HG03521 (cell line): ENCODE results near the gene STAG3.
"Not testable (repeated sequence)": the region's sequence is repeated elsewhere in the genome, so short reads cannot be mapped to it uniquely, and the experiment has no call there.

Experiments
- ATAC-seq: cut with Tn5 transposase; IDR thresholded peaks from one replicate; pipeline ENCODE4 v1.9.1; 2021; ENCODE audit warnings: mild to moderate bottlenecking, moderate library complexity; ENCODE audit not compliant: unreplicated experiment

The STAG3 gene

DNA sequence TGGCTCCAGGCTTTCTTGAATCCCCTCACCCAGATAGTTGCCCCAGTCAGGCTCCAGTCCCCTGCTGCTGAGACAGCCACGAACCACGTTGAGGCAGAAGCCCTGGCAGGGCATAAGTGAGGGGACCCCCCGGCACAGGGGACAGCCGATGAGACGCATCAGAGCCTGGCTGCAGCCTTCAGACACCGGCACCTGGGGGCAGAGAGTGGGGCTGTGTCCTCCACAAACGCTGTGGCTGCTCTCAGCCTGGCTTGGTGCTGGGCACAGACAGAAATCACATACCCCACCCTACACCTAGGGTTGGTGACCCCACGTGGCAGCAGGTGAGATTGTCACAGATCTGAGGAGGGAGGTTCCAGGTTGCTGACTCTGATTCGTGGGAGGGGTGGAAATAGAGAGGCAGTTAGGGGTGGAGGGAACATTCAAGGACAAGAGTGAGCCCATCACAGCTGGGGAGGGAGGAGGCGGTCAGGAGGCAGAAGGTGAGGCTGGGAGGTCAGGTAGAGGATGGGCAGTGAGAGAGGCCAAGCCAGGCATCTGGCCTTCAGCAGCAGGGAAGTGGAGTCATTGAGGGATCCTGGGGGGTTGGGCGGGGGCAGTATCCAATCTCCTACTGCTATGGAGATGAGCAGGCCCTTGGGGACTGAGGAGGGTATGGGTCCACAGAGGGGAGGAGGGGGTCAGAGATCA lies 3.8 kb upstream of the STAG3 start:
- no peak for ATAC-seq

DNA sequence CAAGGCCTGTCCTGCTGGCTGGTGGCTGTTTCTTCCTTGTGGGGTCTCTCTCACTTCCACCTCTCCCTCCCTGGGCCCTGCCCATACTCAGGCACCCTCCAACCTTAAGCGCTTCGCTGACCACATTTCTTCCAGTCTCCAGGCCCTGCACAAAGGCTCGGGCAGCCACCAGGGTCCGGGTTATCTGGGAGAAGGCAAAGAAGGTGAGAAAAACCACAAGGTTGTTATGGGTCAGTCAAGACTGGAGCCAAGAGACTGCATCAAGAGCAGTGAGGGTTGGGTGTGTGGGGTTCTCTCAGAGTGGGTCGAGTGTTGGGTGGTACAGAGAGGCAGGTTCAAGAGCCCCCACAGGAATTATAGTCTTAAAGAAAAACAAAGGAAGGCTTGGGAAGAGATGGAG lies 3.1 kb upstream of the STAG3 start:
- ATAC-seq = no peak

DNA sequence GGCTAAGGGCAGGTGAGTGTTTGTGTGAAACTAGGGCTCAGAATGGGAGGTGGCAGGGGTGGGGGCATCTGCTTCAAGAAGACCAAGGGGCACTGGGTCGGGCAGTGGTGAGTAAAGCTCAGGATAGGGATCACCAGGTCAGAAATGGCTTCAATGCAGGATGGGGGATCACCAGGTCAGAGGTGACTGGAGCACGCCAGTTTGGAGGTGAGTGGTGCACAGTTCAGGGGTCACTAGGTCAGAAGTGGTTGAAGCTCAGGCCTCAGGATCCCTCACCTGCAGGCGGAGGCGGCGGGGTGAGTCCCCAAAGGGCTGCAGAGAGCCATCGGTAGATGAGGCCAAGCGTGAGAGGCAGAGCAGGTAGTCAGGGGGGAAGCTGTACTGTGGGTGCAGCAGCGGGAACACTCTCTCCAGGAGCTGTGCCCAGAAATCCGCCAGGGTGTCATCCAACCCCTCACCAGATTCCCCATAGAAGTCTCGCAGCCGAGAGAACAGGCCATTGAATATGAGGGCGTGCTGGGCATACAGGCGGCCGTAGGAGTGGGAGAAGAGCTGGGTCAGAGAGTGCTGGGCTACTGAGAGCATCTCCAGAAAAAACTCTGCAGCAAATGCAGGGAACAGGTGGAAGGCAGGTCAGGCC lies 2.3 kb upstream of the STAG3 start:
- no peak for ATAC-seq

DNA sequence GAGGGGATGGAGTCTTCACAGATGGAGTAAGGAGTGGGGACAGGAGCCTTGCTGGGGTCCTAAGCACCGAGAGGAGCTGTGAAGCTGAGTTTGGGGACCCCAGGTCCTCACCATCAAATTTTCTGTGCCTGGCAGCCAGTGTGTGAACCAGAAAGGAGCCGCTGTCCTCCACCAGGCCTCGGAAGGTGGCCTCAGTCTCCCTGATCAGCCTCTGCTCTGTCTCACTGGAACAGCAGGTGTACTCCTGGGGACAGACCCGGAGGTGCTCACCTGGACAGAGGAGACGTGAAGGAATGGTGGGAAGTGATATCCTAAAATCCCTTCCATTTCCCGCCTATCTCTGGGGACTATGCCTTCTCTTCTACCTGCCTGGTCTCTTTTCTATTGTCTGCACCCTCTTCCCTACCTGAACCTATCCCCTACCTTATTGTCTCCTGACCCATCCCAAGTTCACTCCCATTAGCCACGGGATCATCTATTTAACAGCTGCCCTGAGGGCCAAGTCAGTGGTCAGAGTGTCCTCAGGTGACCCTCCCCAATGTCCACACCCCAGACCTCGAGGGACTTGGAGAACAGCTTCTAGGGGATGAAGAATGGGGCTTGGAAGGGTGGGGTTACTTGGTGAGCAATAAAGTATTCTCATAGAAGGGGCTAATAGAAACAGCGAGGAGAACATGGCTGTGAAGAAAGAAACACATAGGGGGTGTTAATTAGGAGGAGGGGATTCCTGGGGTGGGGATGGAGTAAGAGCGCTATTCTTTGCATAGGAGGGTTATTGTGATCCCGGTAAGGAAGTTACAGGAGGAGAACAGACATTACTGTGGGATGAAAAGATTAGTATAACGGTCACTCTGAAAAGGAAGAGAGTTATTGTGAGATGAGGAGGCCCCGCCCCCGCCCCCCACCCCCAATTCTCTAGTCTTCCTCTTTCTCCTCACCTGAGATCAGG lies 1.3 kb upstream of the STAG3 start:
- no peak for ATAC-seq

DNA sequence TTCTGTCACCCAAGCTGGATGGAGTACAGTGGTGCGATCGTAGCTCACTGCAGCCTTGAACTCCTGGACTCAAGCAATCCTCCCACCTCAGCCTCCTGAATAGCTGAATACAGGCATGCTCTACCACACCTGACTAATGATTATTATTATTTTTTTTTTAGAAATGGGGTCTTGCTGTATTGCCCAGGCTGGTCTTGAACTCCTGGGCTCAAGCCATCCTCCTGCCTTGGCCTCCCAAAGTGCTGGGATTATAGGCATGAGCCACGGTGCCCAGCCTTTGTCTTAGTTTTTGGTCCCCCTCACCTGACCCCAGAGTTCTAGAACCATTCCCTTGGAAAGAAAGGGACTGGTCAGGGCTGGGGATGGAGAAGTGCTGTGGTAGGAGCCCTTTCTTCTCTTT lies 2.4 kb downstream of the STAG3 start:
- not testable (repeated sequence) for ATAC-seq

DNA sequence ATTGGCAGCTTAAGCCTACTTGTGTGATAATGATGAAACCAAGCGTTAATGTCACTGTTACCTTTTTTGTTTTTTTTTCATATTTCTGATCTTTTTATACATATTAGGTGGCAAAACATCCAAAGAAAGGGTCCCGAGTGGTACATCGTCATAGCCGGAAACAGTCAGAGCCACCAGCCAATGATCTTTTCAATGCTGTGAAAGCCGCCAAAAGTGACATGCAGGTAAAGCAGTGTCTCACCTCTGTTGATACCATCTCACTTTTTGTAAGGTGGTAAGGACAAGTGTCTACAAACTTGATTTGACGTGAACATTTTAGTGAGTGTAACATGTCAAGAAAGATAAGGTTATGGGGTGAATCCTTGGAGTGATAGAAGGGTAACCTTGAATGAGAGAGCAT lies 4.9 kb downstream of the STAG3 start:
- not testable (repeated sequence) for ATAC-seq

DNA sequence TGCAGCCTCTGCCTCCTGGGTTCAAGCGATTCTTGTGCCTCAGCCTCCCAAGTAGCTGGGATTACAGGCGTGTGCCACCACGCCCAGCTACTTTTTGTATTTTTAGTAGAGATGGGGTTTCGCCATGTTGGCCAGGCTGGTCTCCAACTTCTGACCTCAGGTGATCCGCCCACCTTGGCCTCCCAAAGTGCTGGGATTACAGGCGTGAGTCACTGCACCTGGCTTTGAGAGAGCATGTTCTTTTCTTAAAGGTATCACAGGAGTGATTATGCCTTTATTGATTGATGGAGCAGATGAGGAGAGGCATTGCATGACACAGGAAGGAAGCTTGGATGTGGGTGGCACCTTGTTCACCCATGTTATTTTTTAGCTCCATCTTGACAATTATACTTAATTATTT lies 5.4 kb downstream of the STAG3 start:
- ATAC-seq = not testable (repeated sequence)

DNA sequence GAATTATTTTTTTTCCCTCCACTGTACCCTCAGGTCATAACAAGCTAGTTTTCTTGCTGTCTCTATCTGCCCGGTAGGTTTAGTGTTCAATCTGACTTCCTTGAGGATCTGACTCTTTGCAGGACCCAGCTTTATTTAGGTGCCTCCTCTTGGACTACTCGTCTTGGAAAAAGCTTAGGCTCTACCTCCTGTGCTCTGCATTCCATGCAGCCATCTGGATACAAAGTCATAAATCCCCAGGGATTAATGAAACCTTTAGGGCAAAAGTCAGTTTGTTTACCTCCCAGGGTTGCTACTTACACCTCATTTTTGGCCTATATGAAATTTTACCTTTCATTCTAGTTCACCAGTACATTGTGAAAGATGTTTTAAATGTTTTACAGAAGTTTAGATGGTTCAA lies 8.0 kb downstream of the STAG3 start:
- no peak for ATAC-seq

DNA sequence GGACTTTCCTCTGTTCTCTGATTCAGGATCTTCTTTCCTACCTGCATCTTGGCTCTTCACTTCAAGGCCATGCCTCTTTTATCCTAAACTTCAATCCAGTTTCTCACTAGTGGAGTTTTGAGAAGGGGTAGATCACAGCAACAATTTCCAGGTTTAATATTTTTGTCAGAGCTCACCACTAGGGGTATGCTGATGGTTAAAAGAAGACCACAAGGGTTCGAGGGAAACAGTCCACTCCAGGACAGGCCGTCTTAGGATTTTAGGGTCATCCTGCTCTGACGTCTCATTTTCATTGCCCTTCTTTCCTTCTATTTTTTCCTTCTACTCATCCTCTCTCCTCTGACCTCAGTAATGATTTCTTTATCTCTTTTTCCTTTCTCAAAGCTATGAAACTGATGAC lies 11.3 kb downstream of the STAG3 start:
- no peak for ATAC-seq

DNA sequence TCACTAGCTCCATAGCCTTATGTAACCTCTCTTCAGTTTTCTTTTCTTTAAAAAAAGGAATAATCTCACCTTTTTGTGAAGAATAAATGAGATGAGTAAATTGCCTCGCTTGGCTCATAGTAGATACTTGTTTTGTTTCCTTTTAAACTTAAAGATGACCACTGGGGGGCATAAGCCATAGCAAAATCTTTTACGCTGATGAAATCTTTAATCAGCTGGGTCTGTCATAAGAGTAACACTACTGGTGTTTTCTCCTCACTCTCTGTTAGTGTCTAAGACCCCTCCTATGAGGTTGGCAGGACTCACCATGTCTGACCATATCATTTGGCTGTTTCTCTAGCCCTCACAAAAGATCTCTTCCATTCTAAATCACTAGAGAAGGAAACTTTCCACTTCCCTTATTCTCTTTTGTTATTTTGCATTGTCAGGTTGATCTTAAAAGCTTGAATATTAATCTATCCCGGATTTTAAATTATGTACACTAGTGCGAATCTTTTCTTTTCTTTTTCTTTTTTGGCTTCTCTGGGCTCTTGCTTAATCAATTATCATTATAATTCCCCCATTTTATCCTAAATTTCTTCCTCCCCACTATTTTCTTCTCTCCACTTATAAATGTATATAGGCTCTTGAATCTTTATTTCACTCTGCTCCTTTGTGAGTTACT lies 12.5 kb downstream of the STAG3 start:
- ATAC-seq = no peak

DNA sequence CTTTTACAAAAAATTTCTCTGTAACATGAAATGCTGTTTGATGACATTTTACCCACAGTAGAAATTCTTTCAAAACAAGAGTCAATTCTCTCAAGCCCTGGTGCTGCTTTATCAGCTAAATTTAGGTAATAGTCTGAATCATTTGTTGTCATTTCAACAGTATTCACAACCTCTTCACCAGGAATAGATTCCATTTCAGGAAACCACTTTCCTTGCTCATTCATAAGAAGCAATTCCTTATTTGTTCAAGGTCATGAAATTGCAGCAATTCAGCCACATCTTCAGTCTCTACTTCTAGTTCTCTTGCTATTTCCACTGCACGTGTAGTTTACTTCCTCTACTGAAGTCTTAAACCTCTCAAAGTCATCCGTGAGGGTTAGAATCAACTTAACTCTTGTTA lies 14.1 kb downstream of the STAG3 start:
- ATAC-seq = no peak

DNA sequence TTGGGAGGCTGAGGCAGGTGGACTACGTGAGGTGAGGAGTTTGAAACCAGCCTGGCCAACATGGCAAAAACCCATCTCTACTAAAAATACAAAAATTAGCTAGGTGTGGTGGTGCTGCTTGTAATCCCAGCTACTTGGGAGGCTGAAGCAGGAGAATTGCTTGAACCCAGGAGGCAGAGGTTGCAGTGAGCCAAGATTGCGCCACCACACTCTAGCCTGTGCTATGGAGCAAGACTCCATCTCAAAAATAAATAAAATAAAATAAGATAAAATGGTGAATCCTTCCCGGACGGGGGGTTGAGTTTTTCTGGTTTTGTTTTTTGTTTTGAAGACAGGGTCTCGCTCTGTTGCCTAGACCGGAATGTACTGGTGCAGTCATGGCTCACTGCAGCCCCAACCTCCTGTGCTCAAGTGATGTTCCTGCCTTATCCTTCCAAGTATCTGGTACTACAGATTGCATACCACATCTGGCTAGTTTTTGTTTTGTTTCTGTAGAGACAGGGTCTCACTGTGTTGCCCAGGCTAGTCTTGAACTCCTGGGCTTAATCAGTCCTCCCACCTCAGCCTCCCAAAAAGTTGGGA lies 14.7 kb downstream of the STAG3 start:
- ATAC-seq = not testable (repeated sequence)

DNA sequence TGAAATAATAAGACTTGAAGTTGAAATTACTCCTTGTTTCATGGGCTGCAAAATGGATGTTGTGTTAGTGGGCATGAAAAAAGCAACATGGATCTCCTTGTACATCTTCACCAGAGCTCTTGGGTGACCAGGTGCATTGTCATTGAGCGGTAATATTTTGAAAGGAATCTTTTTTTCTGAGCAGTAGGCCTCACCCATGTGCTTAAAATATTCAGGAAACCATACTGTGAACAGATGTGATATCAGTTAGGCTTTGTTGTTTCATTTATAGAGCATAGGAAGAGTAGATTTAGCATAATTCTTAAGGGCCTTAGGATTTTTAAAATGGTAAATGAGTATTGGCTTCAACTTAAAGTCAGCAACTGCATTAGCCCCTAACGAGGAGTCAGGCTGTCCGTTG lies 15.3 kb downstream of the STAG3 start:
- no peak for ATAC-seq

DNA sequence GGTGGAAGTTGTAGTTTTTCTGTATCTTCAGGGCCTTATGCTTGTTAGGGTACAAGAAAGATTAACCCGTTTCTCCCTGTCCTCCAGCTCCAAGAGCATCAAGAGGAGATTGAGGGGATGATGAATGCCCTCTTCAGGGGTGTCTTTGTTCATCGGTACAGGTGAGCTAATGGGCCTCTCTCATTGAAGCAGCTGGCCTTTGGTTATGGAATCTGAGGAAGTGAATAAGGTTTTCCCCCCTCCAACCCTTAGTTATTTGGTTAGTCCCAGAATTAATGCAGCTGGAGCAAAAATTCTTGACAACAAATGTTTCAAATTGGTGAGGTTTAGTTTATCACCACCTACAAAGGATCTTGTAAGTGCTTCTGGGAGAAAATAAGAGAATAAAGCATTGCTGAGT lies 17.5 kb downstream of the STAG3 start:
- ATAC-seq = no peak

DNA sequence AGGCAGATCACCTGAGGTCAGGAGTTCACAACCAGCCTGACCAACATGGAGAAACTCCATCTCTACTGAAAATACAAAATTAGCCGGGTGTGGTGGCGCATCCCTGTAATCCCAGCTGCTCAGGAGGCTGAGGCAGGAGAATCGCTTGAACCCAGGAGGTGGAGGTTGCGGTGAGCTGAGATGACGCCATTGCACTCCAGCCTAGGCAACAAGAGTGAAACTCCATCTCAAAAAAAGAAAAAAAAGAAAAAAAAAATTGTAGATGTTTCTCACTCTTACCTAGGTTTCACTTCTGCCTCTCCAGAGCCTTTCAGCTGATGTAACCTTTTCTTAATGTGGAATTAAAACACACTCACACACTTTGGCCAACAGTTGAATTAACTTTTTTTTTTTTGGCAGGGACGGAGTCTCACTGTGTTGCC lies 18.2 kb downstream of the STAG3 start:
- not testable (repeated sequence) for ATAC-seq

DNA sequence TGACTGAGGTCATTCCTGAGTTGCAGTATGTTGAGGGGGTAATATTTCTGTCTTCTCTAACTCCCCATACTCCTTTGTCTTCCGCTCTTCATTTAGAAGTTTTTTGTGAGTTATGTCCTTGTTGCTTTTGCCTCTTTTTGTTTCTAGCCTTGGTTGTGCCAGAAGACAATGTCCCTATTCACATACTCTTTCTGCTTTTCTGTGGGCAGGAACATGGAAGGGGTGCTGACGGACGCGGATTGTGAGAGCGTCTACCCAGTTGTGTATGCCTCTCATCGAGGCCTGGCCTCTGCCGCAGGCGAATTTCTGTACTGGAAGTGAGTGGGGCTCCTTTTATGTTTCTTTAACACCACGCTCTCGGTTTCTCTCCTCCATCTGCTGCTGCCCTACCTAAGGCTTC lies 20.5 kb downstream of the STAG3 start:
- no peak for ATAC-seq

DNA sequence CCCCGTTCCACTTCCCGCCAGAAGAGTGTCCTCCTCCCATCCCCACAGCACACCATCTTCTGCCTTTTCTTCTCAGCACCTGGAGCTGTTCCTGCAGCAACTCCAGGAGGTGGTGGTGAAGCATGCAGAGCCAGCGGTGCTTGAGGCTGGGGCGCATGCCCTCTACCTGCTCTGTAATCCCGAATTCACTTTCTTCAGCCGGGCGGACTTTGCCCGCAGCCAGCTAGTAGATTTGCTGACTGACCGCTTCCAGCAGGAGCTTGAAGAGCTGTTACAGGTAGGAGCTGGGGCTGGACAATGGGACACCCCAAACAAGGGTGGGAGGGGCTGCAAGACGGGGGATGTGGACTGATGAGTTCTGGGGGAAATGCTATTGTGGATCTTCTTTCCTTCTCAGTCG lies 23.0 kb downstream of the STAG3 start:
- ATAC-seq = no peak

DNA sequence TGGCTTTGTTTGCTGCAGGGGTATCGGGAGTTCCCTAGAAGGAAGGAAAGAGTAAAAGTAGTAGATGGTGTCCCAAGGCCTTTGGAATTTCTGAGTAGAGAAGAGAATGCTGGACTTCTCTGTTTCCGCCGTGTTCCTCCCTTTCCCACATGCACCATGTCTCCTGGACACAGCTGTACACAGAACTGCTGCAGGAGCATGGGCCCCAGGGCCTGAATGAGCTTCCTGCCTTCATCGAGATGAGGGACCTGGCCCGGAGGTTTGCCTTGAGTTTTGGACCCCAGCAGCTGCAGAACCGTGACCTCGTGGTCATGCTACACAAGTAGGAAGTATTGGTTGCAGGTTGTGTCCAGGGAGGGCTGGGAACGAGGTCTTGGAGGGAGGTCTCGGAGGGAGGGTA lies 26.7 kb downstream of the STAG3 start:
- ATAC-seq = no peak

DNA sequence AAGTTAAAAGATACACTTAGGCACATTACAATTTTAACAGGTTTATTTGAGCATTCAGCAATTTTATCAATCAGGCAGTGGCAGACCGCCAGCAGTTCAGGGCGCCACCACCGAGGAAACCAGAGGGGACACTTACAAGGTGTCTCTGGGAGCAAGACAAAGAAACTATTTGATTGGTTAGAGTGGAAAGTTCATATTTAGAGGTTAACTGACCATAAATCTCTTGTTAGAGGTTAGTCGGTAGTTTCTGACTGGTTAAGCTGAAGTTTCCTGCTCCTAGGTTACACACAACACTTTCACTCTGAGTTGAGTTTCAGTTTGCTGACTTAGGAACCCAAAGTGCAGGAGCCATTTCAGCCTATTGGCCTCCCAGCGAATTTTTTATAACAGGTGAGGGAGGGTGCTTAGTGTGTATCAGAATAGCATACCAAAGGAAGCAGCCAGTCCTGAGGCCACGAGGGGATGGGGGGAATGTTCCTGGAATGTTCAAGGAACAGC lies 31.2 kb downstream of the STAG3 start:
- peak; percentile 64 for ATAC-seq

DNA sequence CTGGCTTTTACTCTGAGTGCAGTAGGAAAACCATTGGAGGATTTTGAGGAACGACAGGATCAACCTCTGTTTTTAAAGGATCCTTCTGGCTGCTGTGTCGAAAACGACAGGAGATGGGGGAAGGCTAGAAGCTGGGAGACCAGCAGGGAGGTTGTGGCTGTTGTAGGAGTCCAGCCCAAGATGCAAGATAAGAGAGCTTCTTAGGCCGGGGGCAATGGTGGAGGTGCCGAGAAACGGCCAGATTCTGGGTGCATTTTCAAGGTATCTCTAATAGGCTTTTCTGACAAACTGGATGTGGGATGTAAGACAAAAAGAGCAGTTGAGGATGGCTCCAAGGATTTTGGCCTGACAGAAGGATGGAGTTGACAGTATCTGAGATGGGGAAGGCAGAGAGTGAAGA lies 31.8 kb downstream of the STAG3 start:
- ATAC-seq = no peak

DNA sequence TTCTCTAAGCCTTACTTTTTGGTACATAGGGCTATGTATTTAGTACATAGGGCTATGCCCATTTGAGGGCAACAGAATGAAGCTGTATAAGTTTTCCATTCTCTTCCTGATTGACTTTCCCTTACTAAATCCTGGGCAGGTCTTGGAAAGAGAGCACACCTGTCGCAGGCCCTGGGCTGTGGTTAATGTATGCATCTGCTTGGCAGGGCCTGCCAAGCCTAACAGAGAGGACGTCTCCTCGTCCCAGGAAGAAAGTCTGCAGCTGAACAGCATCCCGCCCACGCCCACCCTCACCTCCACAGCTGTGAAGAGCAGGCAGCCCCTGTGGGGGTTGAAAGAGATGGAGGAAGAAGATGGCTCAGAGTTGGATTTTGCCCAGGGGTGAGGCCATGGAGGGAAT lies 33.1 kb downstream of the STAG3 start:
- no peak for ATAC-seq
